PFSK-1 (cell line): ENCODE results near the gene B3GALT4.

ENCODE experiments used
- POLR2AphosphoS5 ChIP-seq: IDR thresholded peaks from 2 replicates; pipeline ENCODE4 v1.6.1; 2012; ENCODE audit warnings: low read depth, mild to moderate bottlenecking, control low read depth, low read length, moderate library complexity
- REST ChIP-seq, 2 experiments: IDR thresholded peaks; 2 replicates each; pipeline versions ENCODE4 v1.6.1 to v1.8.0; 2011 to 2012; ENCODE audit warnings: low read depth in 2 of 2, low read length in 2 of 2, control low read depth in 1 of 2, inconsistent platforms in 1 of 2, mild to moderate bottlenecking in 1 of 2, moderate library complexity in 1 of 2; ENCODE audit not compliant: insufficient read depth in 1 of 2
- TAF1 ChIP-seq: IDR thresholded peaks from 2 replicates; pipeline ENCODE4 v1.6.1; 2012; ENCODE audit warnings: low read length, control low read depth, borderline replicate concordance; ENCODE audit not compliant: insufficient read depth

- TF ChIP-seq POLR2AphosphoS5, result no peak
- TF ChIP-seq TAF1, result no peak
- no peak for TF ChIP-seq REST (IDR thresholded peaks at IDR 0.05; ENCODE audit: insufficient read depth in 1 of 2, low read depth in 2 of 2, low read length in 2 of 2)
These were observed 3.1 kb downstream of the B3GALT4 start for GRCh38 chr6:33279971-33280511.
